ENCODE measurements around the gene LYSMD2. TPM values are rescaled to one million over a fixed set of nuclear protein-coding genes. Genes with fewer than 3 reads are reported as not detected.

LYSMD2 gene
- total RNA-seq, 1 donor from 2014 or later: 13.1 TPM

Other genes starting within 250 kb of the LYSMD2 start
- gene DMXL2, start 114.9 kb downstream of the LYSMD2 start, total RNA-seq: 43.5 TPM
- gene SCG3, start 56.2 kb downstream of the LYSMD2 start, total RNA-seq: 0.18 TPM
- gene TMOD2, start 13.9 kb upstream of the LYSMD2 start, total RNA-seq: 9.2 TPM
- 44.2 TPM for gene TMOD3, start 92.0 kb upstream of the LYSMD2 start, total RNA-seq
- gene LEO1, start 234.1 kb upstream of the LYSMD2 start, total RNA-seq: 23.1 TPM